Liver (tissue), 9 donors: ENCODE results near the gene SLC11A1. TPM values are rescaled to one million over a fixed set of nuclear protein-coding genes. Genes with fewer than 3 reads are reported as not detected.

Experiments
- DNase-seq: peaks from one replicate; pipeline ENCODE4 v3.0.0-alpha.2; 2017; ENCODE audit warnings: low spot score
- H3K27ac ChIP-seq, 2 donors: one replicate each; pipeline ENCODE4 v1.7.0; 2013; ENCODE audit warnings: inconsistent platforms in 2 of 2, low read length in 2 of 2, control low read depth in 1 of 2, low read depth in 1 of 2, mild to moderate bottlenecking in 1 of 2
- H3K27me3 ChIP-seq, 4 donors: one replicate each; pipeline versions ENCODE4 v1.6.1 to v1.7.0; 2013; ENCODE audit warnings: low read length in 3 of 4, inconsistent platforms in 1 of 4, mild to moderate bottlenecking in 1 of 4, moderate library complexity in 1 of 4; ENCODE audit not compliant: control insufficient read depth in 4 of 4, insufficient read depth in 4 of 4
- H3K36me3 ChIP-seq, 4 donors: one replicate each; pipeline versions ENCODE4 v1.6.1 to v1.7.0; 2013; ENCODE audit warnings: low read length in 3 of 4, mild to moderate bottlenecking in 3 of 4, low read depth in 1 of 4, moderate library complexity in 1 of 4; ENCODE audit not compliant: control insufficient read depth in 4 of 4, insufficient read depth in 3 of 4
- H3K4me1 ChIP-seq, 4 donors: one replicate each; pipeline versions ENCODE4 v1.6.1 to v1.7.0; 2013; ENCODE audit warnings: low read length in 3 of 4, mild to moderate bottlenecking in 3 of 4, moderate library complexity in 1 of 4; ENCODE audit not compliant: control insufficient read depth in 4 of 4, insufficient read depth in 4 of 4
- H3K4me3 ChIP-seq, 3 donors: one replicate each; pipeline versions ENCODE4 v1.6.1 to v1.7.0; 2013; ENCODE audit warnings: low read length in 3 of 3, control low read depth in 1 of 3, low read depth in 1 of 3, mild to moderate bottlenecking in 1 of 3
- H3K9ac ChIP-seq, 2 donors: one replicate each; pipeline ENCODE4 v1.7.0; 2013; ENCODE audit warnings: low read length in 2 of 2, mild to moderate bottlenecking in 2 of 2, moderate library complexity in 2 of 2, control low read depth in 1 of 2, low read depth in 1 of 2
- H3K9me3 ChIP-seq, 4 donors: one replicate each; pipeline versions ENCODE4 v1.6.1 to v1.7.0; 2013; ENCODE audit warnings: low read length in 3 of 4; ENCODE audit not compliant: control insufficient read depth in 4 of 4
- ATF3 ChIP-seq: IDR thresholded peaks from 2 replicates; pipeline ENCODE4 v1.6.1; 2016; ENCODE audit warnings: antibody characterized with exemption
- EGR1 ChIP-seq, 2 donors: IDR thresholded peaks; 2 replicates each; pipeline ENCODE4 v1.6.1; 2016 to 2018; ENCODE audit warnings: antibody characterized with exemption in 2 of 2, low read depth in 2 of 2
- FOXA1 ChIP-seq: IDR thresholded peaks from 2 replicates; pipeline ENCODE4 v1.6.1; 2016; ENCODE audit warnings: antibody characterized with exemption
- FOXA2 ChIP-seq: IDR thresholded peaks from 2 replicates; pipeline ENCODE4 v1.6.1; 2016; ENCODE audit warnings: antibody characterized with exemption
- GABPA ChIP-seq, 2 donors: IDR thresholded peaks in 1 of 2; conservative IDR thresholded peaks in 1 of 2; 2 replicates each; pipeline ENCODE4 v1.6.1; 2016; ENCODE audit warnings: antibody characterized with exemption in 2 of 2, mild to moderate bottlenecking in 1 of 2, moderate library complexity in 1 of 2
- HNF4A ChIP-seq, 2 donors: conservative IDR thresholded peaks; 2 replicates each; pipeline ENCODE4 v1.6.1; 2016; ENCODE audit warnings: antibody characterized with exemption in 2 of 2, mild to moderate bottlenecking in 2 of 2
- HNF4G ChIP-seq: IDR thresholded peaks from 2 replicates; pipeline ENCODE4 v1.6.1; 2016; ENCODE audit warnings: antibody characterized with exemption
- JUND ChIP-seq, 2 donors: IDR thresholded peaks; 2 replicates each; pipeline ENCODE4 v1.6.1; 2016; ENCODE audit warnings: antibody characterized with exemption in 2 of 2
- MAX ChIP-seq: IDR thresholded peaks from 2 replicates; pipeline ENCODE4 v1.6.1; 2016; ENCODE audit warnings: antibody characterized with exemption
- NR2F2 ChIP-seq: IDR thresholded peaks from 2 replicates; pipeline ENCODE4 v1.6.1; 2016; ENCODE audit warnings: antibody characterized with exemption
- REST ChIP-seq: IDR thresholded peaks from 2 replicates; pipeline ENCODE4 v1.6.1; 2016; ENCODE audit warnings: antibody characterized with exemption, mild to moderate bottlenecking
- RXRA ChIP-seq, 2 donors: IDR thresholded peaks; 2 replicates each; pipeline ENCODE4 v1.6.1; 2017 to 2018; ENCODE audit warnings: antibody characterized with exemption in 2 of 2, mild to moderate bottlenecking in 1 of 2
- SP1 ChIP-seq: IDR thresholded peaks from 2 replicates; pipeline ENCODE4 v1.6.1; 2018; ENCODE audit warnings: antibody characterized with exemption, mild to moderate bottlenecking
- TAF1 ChIP-seq: conservative IDR thresholded peaks from 2 replicates; pipeline ENCODE4 v1.6.1; 2016; ENCODE audit warnings: antibody characterized with exemption, mild to moderate bottlenecking
- YY1 ChIP-seq: IDR thresholded peaks from 2 replicates; pipeline ENCODE4 v1.6.1; 2016; ENCODE audit warnings: antibody characterized with exemption, mild to moderate bottlenecking
- ZBTB33 ChIP-seq: IDR thresholded peaks from 2 replicates; pipeline ENCODE4 v1.6.1; 2016; ENCODE audit warnings: antibody characterized with exemption
- WGBS: extraction: QIAGEN DNeasy Blood & Tissue Kit; methylation state at CpG from one replicate; pipeline ENCODE4 v1.1.7; 2013; 5-methylcytosine and 5-hydroxymethylcytosine counted together
- polyA plus RNA-seq, 2 donors: library from polyadenylated mRNA; stranded (reverse) in 1 of 2; unstranded in 1 of 2; fragments of 200-250 nt in 1 of 2; fragments of >200 nt in 1 of 2; fragmentation: Nextera tagmentation in 1 of 2; extraction: Ambion mirVana in 1 of 2; gene quantifications; one replicate each; pipeline versions ENCODE4 v1.2.1 to v1.2.3, GENCODE V29; 2013 to 2015
- total RNA-seq, 2 donors: library from RNA; depleted of rRNA; stranded (reverse); fragments of >200 nt; gene quantifications; one replicate each; pipeline ENCODE4 v1.2.3, GENCODE V29; 2014
- donor health status: healthy.
- donor health status: healthy.
- donor health status: healthy.
- donor health status: healthy.
- donor health status: healthy.

SLC11A1 gene
- total and polyA plus RNA-seq, 4 donors: 1.4 to 23.0 (median 3.2) TPM

- WGBS: 93% methylated on average over 9 of the region's 9 CpGs
- no peak overlapping the region for H3K4me3 ChIP-seq
- no peak for TF ChIP-seq REST
- no peak for TF ChIP-seq HNF4A (conservative IDR thresholded peaks at IDR 0.05)
- no peak for TF ChIP-seq FOXA1
- no peak for TF ChIP-seq TAF1
- TF ChIP-seq HNF4G: no peak
- no peak for TF ChIP-seq ATF3
- TF ChIP-seq SP1: no peak
- no peak for TF ChIP-seq YY1
- no peak for TF ChIP-seq GABPA (IDR thresholded peaks at IDR 0.05 in 1 of 2, conservative IDR thresholded peaks at IDR 0.05 in 1 of 2)
- no peak for TF ChIP-seq ZBTB33
- TF ChIP-seq JUND (IDR thresholded peaks at IDR 0.05): no peak
- TF ChIP-seq EGR1 (IDR thresholded peaks at IDR 0.05; ENCODE audit: low read depth in 2 of 2): no peak
- TF ChIP-seq RXRA (IDR thresholded peaks at IDR 0.05): no peak
- TF ChIP-seq NR2F2: no peak
- TF ChIP-seq FOXA2: no peak
- TF ChIP-seq MAX: no peak
- H3K9me3 ChIP-seq: no peaks in the 10 kb centered on the region
- peaks cover 5 to 16% (median 11%) of the 10 kb centered on the region in 4 donors for H3K4me1 ChIP-seq
- no peak overlapping the region for H3K27ac ChIP-seq
- no peak for DNase-seq
- H3K27me3 ChIP-seq: no peaks in the 10 kb centered on the region
- no peak overlapping the region for H3K9ac ChIP-seq
- H3K36me3 ChIP-seq: peaks cover 0 to 7% (median 0%) of the 10 kb centered on the region in 4 donors
Observed at GRCh38 chr2:218422403-218423086, 40.5 kb downstream of the SLC11A1 start.

GRCh38 chr2:218423584-218423983, 41.5 kb downstream of the SLC11A1 start:
- H3K36me3 ChIP-seq: peaks cover 0 to 14% (median 2%) of the 10 kb centered on the region in 4 donors
- H3K27ac ChIP-seq: no peak overlapping the region
- 93% methylated on average over 9 of the region's 9 CpGs for WGBS
- no peaks in the 10 kb centered on the region for H3K27me3 ChIP-seq
- DNase-seq: no peak
- TF ChIP-seq GABPA (IDR thresholded peaks at IDR 0.05 in 1 of 2, conservative IDR thresholded peaks at IDR 0.05 in 1 of 2): no peak
- no peak for TF ChIP-seq RXRA (IDR thresholded peaks at IDR 0.05)
- no peak for TF ChIP-seq HNF4G
- no peak for TF ChIP-seq EGR1 (IDR thresholded peaks at IDR 0.05; ENCODE audit: low read depth in 2 of 2)
- TF ChIP-seq REST: no peak
- TF ChIP-seq YY1: no peak
- no peak for TF ChIP-seq SP1
- TF ChIP-seq NR2F2: no peak
- TF ChIP-seq TAF1: no peak
- no peak overlapping the region for H3K9ac ChIP-seq
- H3K4me1 ChIP-seq: peaks cover 5 to 16% (median 11%) of the 10 kb centered on the region in 4 donors
- no peaks in the 10 kb centered on the region for H3K9me3 ChIP-seq
- H3K4me3 ChIP-seq: no peak overlapping the region
